A673 (cell line): ENCODE data around the gene GAS2L3. TPM values are rescaled to one million over a fixed set of nuclear protein-coding genes. Genes with fewer than 3 reads are reported as not detected.

Source experiments
- BruUV-seq: library from RNA; stranded (reverse); fragments of 400-500 nt; replicated peaks from 2 replicates; lab custom pipeline; 2021; lab: Mats Ljungman, UMichigan
- CTCF ChIA-PET: fragments of 300-600 bp; sonication (Branson Sonifier 250); formaldehyde crosslinking; loops from one replicate; lab custom pipeline; 2022; ENCODE audit warnings: antibody characterized with exemption; lab: Charles Lee
- POLR2A ChIA-PET: fragments of 300-600 bp; sonication (Branson Sonifier 250); formaldehyde crosslinking; loops from one replicate; lab custom pipeline; 2022; ENCODE audit warnings: antibody characterized with exemption; ENCODE audit not compliant: low non-redundant PET; lab: Charles Lee
- DNase-seq: peaks from one replicate; pipeline ENCODE4 v3.0.0-alpha.2; 2015; ENCODE audit warnings: low spot score
- H3K27ac ChIP-seq: fragments of 200-600 bp; sonication (generic); 2 replicates; pipeline ENCODE4 v1.5.1; 2016; ENCODE audit warnings: mixed run types, low read depth, mild to moderate bottlenecking, mixed read lengths, antibody characterized with exemption, low read length; ENCODE audit not compliant: poor library complexity, severe bottlenecking
- H3K27me3 ChIP-seq: fragments of 200-600 bp; sonication (generic); replicated peaks from 2 replicates; pipeline ENCODE4 v1.6.1; 2017; ENCODE audit warnings: mixed run types, low read depth, mild to moderate bottlenecking, mixed read lengths, antibody characterized with exemption, low read length; ENCODE audit not compliant: insufficient read depth, poor library complexity
- H3K36me3 ChIP-seq: fragments of 200-600 bp; sonication (generic); 2 replicates; pipeline ENCODE4 v1.6.1; 2016; ENCODE audit warnings: mixed run types, mild to moderate bottlenecking, mixed read lengths, antibody characterized with exemption, low read length; ENCODE audit not compliant: insufficient read depth, poor library complexity, severe bottlenecking
- H3K4me1 ChIP-seq: fragments of 200-600 bp; sonication (generic); 2 replicates; pipeline ENCODE4 v1.6.1; 2017; ENCODE audit warnings: mixed run types, mild to moderate bottlenecking, mixed read lengths, antibody characterized with exemption, low read length; ENCODE audit not compliant: insufficient read depth, poor library complexity, severe bottlenecking
- H3K4me3 ChIP-seq: fragments of 200-600 bp; sonication (generic); 2 replicates; pipeline ENCODE4 v1.5.1; 2016; ENCODE audit warnings: low read depth, mixed run types, mild to moderate bottlenecking, mixed read lengths, low read length; ENCODE audit not compliant: poor library complexity, severe bottlenecking
- H3K9me3 ChIP-seq: fragments of 200-600 bp; sonication (generic); 2 replicates; pipeline ENCODE4 v1.6.1; 2016; ENCODE audit warnings: mixed run types, low read depth, mild to moderate bottlenecking, mixed read lengths, antibody characterized with exemption, low read length; ENCODE audit not compliant: poor library complexity, severe bottlenecking
- EZH2 ChIP-seq: fragments of 200-600 bp; sonication (generic); IDR thresholded peaks from 2 replicates; pipeline ENCODE4 v1.6.1; 2017; ENCODE audit warnings: borderline replicate concordance, low read depth, mild to moderate bottlenecking, mixed read lengths, antibody characterized with exemption, low read length; ENCODE audit not compliant: poor library complexity, severe bottlenecking
- intact Hi-C: fragments of 100-400 bp; cut with micrococcal nuclease; formaldehyde crosslinking; loops from one replicate; pipeline ENCODE4 v1.10.0; 2022; ENCODE audit not compliant: unreplicated experiment
- total RNA-seq: library from RNA; stranded (reverse); gene quantifications from 2 replicates; pipeline ENCODE4 v1.2.3, GENCODE V29; 2021
- TF ChIP-seq, protein P1 (sequence below): fragments of 300-800, 200-600 bp; sonication (generic); conservative IDR thresholded peaks from 2 replicates; pipeline ENCODE4 v1.5.1; 2017; ENCODE audit warnings: low read depth, mild to moderate bottlenecking, antibody characterized with exemption, low read length, moderate library complexity, mixed read lengths

GAS2L3 gene
- total RNA-seq, 1 experiment from 2014 or later, result 44.8 TPM

DNA sequence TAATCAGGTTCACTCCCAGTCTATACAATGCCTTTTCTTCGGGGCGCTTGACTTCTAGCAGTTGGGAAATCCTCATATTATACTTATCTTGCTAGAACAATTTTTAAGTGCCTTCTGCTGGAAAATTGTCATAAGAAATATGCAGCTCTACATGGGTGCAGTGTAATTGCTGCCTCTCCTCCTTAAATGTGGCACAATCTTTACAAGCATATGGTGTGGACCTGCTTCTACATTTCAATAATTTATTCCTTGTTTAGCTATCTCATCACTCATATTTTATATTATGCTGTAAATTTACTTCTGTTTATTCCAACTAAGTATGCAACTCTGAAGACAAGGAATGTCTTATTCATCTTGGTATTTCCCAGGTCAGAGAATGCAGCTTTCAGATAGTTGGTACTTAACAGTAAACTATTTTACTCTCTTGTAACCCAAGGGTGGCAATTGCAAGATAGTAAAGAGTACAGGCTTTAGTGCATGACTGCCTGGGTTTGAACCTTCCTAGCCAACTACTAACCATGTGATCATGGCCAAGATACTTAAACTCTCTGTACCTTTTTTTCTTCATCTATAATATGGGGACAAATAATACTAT, 43.6 kb upstream of the GAS2L3 start:
- BruUV-seq, result no TSS peak
- no peak for DNase-seq
- H3K4me1 ChIP-seq, result no peaks in the 10 kb centered on the region
- H3K27ac ChIP-seq, result no peak overlapping the region
- ChIA-PET POLR2A (no interaction called here), CTCF (no interaction called here)
- TF ChIP-seq EZH2, result no peak
- TF ChIP-seq, protein P1, sequence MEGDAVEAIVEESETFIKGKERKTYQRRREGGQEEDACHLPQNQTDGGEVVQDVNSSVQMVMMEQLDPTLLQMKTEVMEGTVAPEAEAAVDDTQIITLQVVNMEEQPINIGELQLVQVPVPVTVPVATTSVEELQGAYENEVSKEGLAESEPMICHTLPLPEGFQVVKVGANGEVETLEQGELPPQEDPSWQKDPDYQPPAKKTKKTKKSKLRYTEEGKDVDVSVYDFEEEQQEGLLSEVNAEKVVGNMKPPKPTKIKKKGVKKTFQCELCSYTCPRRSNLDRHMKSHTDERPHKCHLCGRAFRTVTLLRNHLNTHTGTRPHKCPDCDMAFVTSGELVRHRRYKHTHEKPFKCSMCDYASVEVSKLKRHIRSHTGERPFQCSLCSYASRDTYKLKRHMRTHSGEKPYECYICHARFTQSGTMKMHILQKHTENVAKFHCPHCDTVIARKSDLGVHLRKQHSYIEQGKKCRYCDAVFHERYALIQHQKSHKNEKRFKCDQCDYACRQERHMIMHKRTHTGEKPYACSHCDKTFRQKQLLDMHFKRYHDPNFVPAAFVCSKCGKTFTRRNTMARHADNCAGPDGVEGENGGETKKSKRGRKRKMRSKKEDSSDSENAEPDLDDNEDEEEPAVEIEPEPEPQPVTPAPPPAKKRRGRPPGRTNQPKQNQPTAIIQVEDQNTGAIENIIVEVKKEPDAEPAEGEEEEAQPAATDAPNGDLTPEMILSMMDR, result no peak
- H3K9me3 ChIP-seq, result no peaks in the 10 kb centered on the region
- H3K27me3 ChIP-seq, result peaks cover 6% of the 10 kb centered on the region
- H3K36me3 ChIP-seq, result no peaks in the 10 kb centered on the region
- no peak overlapping the region for H3K4me3 ChIP-seq
- intact Hi-C loops, result no loop called here

DNA sequence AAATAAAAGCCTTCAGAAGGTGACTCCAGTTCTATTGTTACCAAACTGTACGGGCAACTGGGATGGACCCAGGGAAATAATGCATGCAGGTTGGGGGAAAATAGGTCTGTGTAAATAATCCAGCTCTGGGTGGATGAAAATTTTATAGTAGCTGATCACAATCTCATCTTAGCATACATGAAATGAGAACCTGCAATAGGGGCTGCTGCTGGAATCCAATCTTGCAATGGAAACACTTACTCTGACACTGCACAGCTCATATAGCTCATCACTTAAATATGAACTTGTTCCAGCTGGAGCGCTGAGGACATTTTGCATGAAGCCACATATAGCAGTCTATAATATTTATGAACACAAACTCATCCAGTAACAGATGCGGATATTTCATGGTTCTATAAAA, 40.1 kb upstream of the GAS2L3 start:
- ChIA-PET CTCF (no interaction called here), POLR2A (no interaction called here)
- DNase-seq, result no peak
- Histone ChIP-seq H3K4me1 (no peaks in the 10 kb centered on the region), H3K4me3 (no peak overlapping the region), H3K27ac (no peak overlapping the region), H3K27me3 (peaks cover 6% of the 10 kb centered on the region), H3K36me3 (no peaks in the 10 kb centered on the region), H3K9me3 (no peaks in the 10 kb centered on the region)
- TF ChIP-seq EZH2, result no peak
- TF ChIP-seq, protein P1, result no peak
- intact Hi-C loops, result no loop called here
- BruUV-seq, result no TSS peak

DNA sequence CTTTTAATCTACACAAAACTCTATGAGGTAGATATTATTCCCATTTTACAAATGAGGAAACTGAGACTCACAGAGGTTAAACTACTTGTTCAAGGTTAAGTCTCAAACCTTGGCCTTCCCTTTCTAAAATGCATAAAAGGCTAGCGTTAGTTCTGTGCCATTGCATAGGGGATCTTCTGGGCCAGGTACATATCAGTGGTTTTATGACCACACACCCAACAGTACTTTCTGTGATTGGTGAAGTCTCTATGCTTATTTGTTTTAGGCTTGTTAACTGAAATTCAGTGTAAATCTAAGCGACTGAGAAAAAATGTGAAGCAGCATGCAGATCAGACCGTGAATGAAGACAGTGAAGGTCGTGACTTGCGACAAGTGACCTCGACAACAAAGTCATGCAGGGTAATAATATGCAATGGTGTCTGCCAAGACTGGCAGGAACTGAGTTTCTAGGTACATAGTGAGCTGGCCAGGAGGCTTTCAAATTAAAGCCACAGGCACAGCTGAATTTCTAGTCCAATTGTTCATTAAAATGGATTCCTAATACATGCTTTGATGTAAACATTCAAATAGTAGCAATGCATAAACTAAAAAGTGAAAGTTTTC, 38.8 kb upstream of the GAS2L3 start:
- Histone ChIP-seq H3K4me1 (no peaks in the 10 kb centered on the region), H3K4me3 (no peak overlapping the region), H3K36me3 (no peaks in the 10 kb centered on the region), H3K27me3 (peaks cover 6% of the 10 kb centered on the region), H3K9me3 (no peaks in the 10 kb centered on the region), H3K27ac (no peak overlapping the region)
- intact Hi-C loops, result no loop called here
- no TSS peak for BruUV-seq
- POLR2A ChIA-PET, result no interaction called here
- TF ChIP-seq, protein P1, result no peak
- no peak for TF ChIP-seq EZH2
- CTCF ChIA-PET, result no interaction called here
- no peak for DNase-seq
